ENCODE results near the gene SCRN2.

- no peak for TF ChIP-seq CTCF (IDR thresholded peaks at IDR 0.05)
- no peak for TF ChIP-seq POLR2A (IDR thresholded peaks at IDR 0.05)
These were observed 6.5 kb upstream of the SCRN2 start for GRCh38 chr17:47847341-47848197.
